Urothelium cell line (cell line): ENCODE data around the gene BRF1.

Experiments used
- DNase-seq: peaks from one replicate; pipeline ENCODE4 v3.0.0; 2011; ENCODE audit warnings: low spot score, mixed read lengths
- FAIRE-seq: peaks from 2 replicates; lab custom pipeline; 2011; peaks lifted over from hg19 to GRCh38; lab: Jason Lieb, UNC

The BRF1 gene

GRCh38 chr14:105247026-105247425 lies 53.8 kb downstream of the BRF1 start:
- FAIRE-seq, result no peak
- no peak for DNase-seq

- DNase-seq, result no peak
- no peak for FAIRE-seq
Observed at GRCh38 chr14:105244334-105244733, 56.5 kb downstream of the BRF1 start.

- DNase-seq (no peak), FAIRE-seq (no peak)
Observed at GRCh38 chr14:105241641-105242040, 59.2 kb downstream of the BRF1 start.

GRCh38 chr14:105240811-105241576 lies 59.8 kb downstream of the BRF1 start:
- no peak for FAIRE-seq
- no peak for DNase-seq

GRCh38 chr14:105229099-105229655 lies 71.6 kb downstream of the BRF1 start:
- no peak for FAIRE-seq
- DNase-seq, result no peak

- no peak for FAIRE-seq
Observed at GRCh38 chr14:105228562-105228961, 72.2 kb downstream of the BRF1 start.

GRCh38 chr14:105227346-105227745 lies 73.5 kb downstream of the BRF1 start:
- FAIRE-seq (no peak), DNase-seq (no peak)

More at GRCh38 chr14:105228562-105228961, 72.2 kb downstream of the BRF1 start:
- DNase-seq, result no peak

GRCh38 chr14:105226198-105226597 lies 74.6 kb downstream of the BRF1 start:
- no peak for DNase-seq
- no peak for FAIRE-seq

- no peak for DNase-seq
- FAIRE-seq, result no peak
Observed at GRCh38 chr14:105224845-105225570, 75.8 kb downstream of the BRF1 start.

GRCh38 chr14:105223770-105224544 lies 76.8 kb downstream of the BRF1 start:
- FAIRE-seq (no peak), DNase-seq (no peak)

- DNase-seq, result no peak
Observed at GRCh38 chr14:105223260-105223659, 77.5 kb downstream of the BRF1 start.

GRCh38 chr14:105221598-105222178 lies 79.1 kb downstream of the BRF1 start:
- FAIRE-seq, result no peak

More at GRCh38 chr14:105223260-105223659, 77.5 kb downstream of the BRF1 start:
- FAIRE-seq, result no peak

GRCh38 chr14:105220699-105221597 lies 79.9 kb downstream of the BRF1 start:
- DNase-seq (no peak), FAIRE-seq (no peak)

More at GRCh38 chr14:105221598-105222178, 79.1 kb downstream of the BRF1 start:
- DNase-seq, result no peak

- DNase-seq, result no peak
- no peak for FAIRE-seq
Observed at GRCh38 chr14:105219753-105220152, 81.0 kb downstream of the BRF1 start.

GRCh38 chr14:105219043-105219612 lies 81.7 kb downstream of the BRF1 start:
- FAIRE-seq (no peak), DNase-seq (no peak)

GRCh38 chr14:105218611-105219010 lies 82.2 kb downstream of the BRF1 start:
- DNase-seq (no peak), FAIRE-seq (no peak)

GRCh38 chr14:105217774-105218173 lies 83.0 kb downstream of the BRF1 start:
- FAIRE-seq (no peak), DNase-seq (no peak)

GRCh38 chr14:105216490-105217247 lies 84.1 kb downstream of the BRF1 start:
- no peak for FAIRE-seq
- DNase-seq, result no peak

GRCh38 chr14:105215602-105216001 lies 85.2 kb downstream of the BRF1 start:
- FAIRE-seq, result no peak

More at GRCh38 chr14:105215602-105216001, 85.2 kb downstream of the BRF1 start:
- DNase-seq, result no peak
